HG03066 (cell line): ENCODE data around the gene EFCAB8.

Experiments used
- ATAC-seq: cut with Tn5 transposase; IDR thresholded peaks from one replicate; pipeline ENCODE4 v1.9.1; 2021; ENCODE audit warnings: low read depth; ENCODE audit not compliant: unreplicated experiment

The EFCAB8 gene

GRCh38 chr20:32906871-32907495 is 48.3 kb downstream of the EFCAB8 start:
- ATAC-seq: no peak

DNA sequence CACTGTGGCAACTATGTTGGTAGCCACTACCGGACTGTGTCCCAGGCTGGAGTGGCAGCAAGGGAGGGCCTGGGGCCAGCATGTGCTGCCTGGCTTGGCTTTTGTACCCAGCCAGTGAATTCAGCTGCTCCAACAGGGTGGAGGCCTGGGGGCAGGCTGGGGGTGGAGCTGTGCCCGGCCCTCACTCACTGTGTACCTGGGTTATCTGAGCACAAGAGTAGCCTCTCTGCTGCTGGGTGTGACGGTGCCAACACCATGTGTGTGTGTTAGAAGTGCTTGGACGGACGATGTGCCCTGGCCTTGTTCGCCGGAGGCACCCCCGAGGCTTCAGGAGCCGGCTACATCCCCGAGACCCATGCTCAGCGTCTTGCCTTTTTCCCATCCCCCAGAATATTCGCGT is 49.2 kb downstream of the EFCAB8 start:
- no peak for ATAC-seq

DNA sequence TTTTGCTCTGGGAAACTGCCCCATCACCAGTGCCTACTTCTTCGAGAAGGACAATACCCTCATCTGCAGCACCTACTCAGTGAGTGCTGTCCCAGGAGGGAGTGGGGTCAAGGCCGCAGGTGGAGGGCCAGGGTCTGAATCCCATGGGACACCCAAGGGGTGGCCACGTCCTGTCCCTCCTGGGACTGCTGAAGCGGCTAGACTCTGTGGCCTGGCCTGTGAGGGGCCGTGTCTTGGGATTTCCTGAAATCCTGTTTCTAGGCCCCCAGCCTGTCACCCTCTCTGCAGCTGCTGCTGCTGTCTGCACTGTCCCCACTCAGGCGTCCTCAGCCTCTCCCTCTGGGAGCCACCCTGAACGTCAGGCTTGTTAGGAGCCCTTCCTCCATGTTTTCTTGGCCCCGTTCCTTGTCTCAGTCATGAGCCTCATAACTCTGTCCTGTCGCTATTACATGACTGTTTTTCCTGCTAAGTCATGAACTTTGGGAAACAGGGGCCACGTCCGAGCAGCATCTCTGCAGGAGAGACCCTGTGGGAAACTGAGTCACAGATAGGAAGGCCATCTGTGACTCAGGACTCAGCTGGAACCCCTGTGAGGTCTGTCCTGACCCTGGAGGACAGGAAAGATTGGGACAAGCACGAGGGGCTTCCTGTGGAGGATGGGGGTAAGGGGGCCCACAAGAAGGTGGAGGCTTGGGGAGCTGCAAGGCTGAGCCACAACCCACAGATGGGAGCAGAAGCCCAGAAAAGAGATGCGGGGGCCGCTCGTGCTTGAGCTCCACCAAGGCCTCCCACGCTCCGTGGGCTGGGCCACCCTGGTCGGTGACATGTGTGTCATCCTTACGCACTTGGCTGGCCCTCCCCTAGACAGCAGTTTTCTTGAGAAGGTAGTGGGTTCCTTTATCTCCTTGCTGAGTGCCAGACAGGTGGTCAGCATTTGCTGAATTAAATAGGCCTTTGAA is 49.9 kb downstream of the EFCAB8 start:
- no peak for ATAC-seq

DNA sequence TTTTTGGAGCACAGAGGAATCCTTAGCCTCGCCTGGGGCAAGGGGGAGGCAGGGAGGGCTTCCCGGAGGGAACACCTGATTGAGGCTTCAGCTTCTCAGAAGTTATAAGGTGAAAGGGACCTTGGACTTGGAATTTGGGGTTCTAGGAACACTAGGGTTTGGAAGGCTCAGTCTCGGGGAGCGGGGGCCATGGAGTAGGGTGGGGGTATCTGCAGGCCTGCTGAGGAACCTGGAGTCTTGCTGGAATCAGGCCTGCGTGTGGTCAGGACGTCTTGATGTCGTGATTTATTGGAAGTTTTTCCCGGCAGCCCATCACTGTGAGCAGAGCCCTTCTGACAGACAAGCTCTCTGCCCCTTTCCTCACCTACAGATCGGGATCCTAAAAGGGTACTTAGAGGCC is 50.7 kb downstream of the EFCAB8 start:
- no peak for ATAC-seq

GRCh38 chr20:32909896-32910571 is 51.3 kb downstream of the EFCAB8 start:
- no peak for ATAC-seq

- no peak for ATAC-seq
Observed at GRCh38 chr20:32911355-32911754, 52.6 kb downstream of the EFCAB8 start.

DNA sequence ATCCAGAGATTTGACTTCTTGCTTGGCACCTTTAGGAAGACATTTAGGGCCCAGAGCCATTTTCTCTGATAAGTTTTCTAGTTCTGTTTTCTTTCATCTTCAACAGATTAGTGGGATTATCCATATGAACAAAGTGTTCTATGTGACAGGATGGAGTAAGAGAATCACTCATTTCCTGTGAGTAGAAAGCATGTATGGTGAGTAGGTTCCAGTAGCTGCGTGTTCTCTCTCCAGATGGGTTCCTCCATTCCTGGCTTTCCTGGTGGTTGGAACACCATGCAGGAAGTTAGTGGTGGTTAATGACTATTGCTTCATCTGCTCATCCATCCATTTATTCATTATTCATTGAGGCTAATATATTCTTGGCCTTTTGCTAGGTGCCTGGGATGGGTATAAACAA is 54.0 kb downstream of the EFCAB8 start:
- ATAC-seq: no peak

GRCh38 chr20:32914031-32914430 is 55.3 kb downstream of the EFCAB8 start:
- no peak for ATAC-seq

DNA sequence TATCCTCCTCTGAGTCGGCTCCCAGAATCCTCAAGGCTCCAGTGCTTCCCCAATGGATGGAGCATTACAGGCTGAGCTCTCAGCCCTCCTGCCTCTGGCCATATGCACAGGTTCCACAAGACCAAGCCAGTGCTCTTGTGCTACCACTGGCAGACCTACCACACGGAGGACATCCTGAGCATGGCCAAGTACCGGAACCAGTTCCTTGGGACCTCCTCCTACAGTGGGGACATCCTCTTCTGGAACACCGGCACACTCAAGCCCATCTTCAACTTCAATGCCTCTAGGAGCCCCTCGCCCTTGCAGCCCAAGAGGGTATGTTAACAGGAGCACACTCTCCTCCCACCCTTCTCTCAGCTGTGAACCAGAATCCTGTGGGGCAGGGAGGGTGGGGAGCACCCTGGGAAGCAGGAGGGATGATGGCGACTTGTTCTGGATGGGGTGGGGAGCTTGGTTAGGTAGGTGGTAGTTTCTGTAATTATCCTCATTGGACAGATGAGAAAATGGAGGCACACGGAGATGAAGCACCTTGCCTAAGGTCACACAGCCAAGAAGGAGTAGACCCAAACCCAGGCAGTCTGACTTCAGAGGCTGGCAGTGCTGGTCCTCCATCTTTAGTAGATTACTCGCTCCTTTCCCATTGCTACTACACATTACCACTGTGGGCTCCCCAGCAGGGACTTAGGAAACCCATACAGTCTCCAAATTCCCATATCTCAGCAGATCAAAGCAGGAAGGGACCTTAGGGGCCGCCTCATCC is 58.6 kb downstream of the EFCAB8 start:
- no peak for ATAC-seq

GRCh38 chr20:32918296-32918695 is 59.6 kb downstream of the EFCAB8 start:
- no peak for ATAC-seq

- ATAC-seq: no peak
Observed at GRCh38 chr20:32918751-32919150, 60.0 kb downstream of the EFCAB8 start.

DNA sequence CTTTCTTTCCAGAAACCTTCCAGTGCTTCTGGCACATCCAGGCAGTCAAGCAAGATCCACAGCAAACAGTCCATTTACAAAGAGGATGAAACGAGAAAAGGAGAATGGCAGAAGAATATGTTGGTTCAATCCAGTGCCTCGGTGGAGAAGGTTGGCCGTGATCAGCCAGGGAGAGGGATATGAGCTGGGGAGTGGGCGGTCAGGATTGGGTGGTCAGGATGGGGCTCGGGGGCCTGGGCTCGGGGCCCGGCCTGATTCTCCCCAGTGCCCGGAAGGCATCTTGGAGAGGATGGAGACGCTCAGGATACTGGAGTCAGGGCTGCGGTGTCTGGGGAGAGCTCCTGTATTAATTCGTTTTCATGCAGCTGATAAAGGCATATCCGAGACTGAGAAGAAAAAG is 61.3 kb downstream of the EFCAB8 start:
- ATAC-seq: no peak

DNA sequence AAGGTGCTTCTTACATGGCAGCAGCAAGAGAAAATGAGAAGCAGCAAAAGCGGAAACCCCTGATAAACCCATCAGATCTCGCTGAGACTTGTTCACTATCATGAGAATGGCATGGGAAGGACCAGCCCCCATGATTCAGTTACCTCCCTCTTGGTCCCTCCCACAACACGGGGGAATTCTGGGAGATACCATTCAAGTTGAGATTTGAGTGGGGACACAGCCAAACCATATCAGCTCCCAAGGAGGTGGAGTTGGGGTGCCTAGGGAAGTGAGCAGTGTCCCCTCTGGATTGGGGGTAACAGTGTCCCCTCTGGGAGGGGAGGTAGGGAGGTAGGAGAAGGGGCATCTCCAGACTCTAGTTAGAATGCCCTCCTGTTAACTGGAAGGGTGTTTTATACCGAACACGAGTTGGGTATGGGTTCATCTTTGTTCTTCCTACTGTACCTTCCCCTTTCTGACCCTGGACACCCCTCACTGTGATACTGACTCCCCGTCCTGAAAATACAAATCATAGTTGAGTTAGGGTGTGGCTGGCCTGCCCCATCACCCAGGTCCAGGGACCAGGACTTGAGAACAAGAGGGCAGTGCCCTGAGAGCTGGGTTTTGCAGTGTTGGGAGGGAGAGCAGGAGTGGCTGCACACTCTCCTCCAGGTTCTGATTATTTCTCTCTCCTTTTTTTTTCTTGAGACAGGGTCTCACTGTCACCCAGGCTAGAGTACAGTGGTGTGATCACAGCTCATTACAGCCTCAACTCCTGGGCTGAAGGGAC is 62.0 kb downstream of the EFCAB8 start:
- no peak for ATAC-seq

DNA sequence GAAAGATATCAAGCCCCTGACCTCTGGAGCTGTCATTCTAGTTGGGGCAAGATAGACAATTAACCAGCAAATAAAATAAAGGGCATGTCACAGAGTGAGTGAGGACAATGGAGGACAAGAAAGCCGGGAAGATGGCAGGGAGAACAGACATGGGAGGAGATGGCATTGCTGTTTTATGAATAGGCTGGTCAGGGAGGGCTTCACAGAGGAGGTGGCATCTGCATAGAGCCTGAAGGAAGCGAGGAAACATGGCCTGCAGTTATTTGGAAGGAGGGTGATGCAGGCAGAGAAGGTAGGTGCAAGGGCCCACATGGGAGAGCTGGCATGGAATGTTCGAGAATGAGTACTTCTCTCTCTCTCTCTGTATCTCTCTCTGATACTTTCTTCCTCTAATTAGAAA is 63.7 kb downstream of the EFCAB8 start:
- ATAC-seq: no peak

DNA sequence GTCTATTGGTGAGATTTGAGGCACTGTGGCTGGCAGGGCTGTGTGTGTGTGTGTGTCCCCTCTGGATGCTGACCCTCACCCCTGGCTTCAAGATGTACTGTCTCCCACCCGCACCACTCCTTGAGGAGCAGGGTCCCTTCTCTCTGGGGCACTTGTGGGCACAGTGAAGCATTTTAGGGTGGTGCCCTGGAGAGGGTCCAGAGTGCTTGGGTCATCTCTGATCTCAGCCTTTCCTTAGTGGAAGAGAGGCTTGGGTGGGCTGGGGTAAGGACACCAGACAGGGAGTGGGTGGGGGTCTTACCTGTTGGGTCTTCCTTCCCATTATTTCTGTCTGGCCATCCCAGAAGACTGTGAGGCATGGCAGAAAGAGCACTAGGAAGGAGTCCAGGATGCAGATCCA is 66.1 kb downstream of the EFCAB8 start:
- ATAC-seq: no peak

DNA sequence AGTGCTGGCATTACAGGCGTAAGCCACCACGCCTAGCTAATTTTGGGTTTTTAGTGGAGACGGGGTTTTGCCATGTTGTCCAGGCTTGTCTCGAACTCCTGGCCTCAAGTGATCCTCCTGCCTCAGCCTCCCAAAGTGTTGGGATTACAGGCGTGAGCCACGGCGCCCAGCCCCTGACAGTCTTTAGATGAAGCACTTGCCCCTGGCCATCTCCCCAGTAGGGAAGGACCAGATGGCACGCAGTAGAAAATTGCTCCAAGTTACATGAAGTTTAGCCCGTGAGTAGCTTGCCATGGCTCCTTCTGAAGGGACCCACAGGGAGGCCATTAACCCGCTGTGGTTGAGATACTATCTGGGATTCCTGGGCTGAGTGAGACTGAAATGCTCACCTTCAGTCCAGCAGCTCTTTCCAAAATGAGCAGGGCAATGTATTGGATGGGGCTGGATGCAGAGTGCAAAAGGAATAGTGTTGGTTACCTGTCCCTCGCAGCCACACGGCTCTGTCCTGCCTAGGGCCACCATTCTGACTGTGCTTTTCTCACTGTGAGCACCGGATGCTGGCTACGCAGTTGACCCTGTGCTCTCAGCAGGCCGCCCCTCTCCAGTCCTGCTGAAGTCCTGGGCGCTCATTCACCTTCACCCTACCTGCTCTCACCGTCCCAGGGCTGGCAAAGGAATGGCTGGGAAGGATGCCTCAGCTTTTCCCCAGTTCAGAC is 66.9 kb downstream of the EFCAB8 start:
- no peak for ATAC-seq

- no peak for ATAC-seq
Observed at GRCh38 chr20:32929162-32929561, 70.4 kb downstream of the EFCAB8 start.

- ATAC-seq: no peak
Observed at GRCh38 chr20:32930181-32930580, 71.5 kb downstream of the EFCAB8 start.

- no peak for ATAC-seq
Observed at GRCh38 chr20:32930701-32931100, 72.0 kb downstream of the EFCAB8 start.
